AG09319 (cell line): ENCODE results near the gene STRBP.

Source experiments
- DNase-seq: peaks from one replicate; pipeline ENCODE4 v3.0.0-alpha.2; 2010; ENCODE audit warnings: low read depth; ENCODE audit errors: extremely low read depth
- TF ChIP-seq, protein P1 (sequence below): IDR thresholded peaks from 2 replicates; pipeline ENCODE4 v1.5.1; 2011; ENCODE audit warnings: low read depth, mild to moderate bottlenecking, inconsistent platforms, low read length, moderate library complexity

STRBP gene

GRCh38 chr9:123111427-123112014 lies 156.9 kb downstream of the STRBP start:
- TF ChIP-seq, protein P1, sequence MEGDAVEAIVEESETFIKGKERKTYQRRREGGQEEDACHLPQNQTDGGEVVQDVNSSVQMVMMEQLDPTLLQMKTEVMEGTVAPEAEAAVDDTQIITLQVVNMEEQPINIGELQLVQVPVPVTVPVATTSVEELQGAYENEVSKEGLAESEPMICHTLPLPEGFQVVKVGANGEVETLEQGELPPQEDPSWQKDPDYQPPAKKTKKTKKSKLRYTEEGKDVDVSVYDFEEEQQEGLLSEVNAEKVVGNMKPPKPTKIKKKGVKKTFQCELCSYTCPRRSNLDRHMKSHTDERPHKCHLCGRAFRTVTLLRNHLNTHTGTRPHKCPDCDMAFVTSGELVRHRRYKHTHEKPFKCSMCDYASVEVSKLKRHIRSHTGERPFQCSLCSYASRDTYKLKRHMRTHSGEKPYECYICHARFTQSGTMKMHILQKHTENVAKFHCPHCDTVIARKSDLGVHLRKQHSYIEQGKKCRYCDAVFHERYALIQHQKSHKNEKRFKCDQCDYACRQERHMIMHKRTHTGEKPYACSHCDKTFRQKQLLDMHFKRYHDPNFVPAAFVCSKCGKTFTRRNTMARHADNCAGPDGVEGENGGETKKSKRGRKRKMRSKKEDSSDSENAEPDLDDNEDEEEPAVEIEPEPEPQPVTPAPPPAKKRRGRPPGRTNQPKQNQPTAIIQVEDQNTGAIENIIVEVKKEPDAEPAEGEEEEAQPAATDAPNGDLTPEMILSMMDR: no peak
- DNase-seq: no peak

GRCh38 chr9:123109540-123110279 lies 158.7 kb downstream of the STRBP start:
- DNase-seq: no peak
- TF ChIP-seq, protein P1: no peak

DNA sequence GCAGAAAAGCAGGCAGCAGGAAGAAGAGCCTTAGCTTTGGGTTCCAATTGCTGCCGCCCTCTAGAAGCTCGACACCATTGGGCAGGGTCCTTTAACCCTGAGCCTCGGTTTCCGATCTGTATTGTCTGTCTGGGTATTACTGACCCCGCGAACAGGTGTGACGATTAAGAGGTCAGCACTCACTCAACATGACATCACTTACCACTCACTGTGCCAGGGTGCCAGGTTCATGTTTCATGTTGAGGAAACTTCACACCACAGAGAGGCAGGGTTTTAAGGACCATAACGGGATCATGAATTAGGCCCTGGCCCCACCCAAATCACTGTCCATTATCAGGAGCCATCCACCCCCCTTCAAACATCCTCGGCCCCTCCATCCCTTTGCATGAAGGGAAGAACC lies 159.4 kb downstream of the STRBP start:
- no peak for DNase-seq
- TF ChIP-seq, protein P1: no peak

DNA sequence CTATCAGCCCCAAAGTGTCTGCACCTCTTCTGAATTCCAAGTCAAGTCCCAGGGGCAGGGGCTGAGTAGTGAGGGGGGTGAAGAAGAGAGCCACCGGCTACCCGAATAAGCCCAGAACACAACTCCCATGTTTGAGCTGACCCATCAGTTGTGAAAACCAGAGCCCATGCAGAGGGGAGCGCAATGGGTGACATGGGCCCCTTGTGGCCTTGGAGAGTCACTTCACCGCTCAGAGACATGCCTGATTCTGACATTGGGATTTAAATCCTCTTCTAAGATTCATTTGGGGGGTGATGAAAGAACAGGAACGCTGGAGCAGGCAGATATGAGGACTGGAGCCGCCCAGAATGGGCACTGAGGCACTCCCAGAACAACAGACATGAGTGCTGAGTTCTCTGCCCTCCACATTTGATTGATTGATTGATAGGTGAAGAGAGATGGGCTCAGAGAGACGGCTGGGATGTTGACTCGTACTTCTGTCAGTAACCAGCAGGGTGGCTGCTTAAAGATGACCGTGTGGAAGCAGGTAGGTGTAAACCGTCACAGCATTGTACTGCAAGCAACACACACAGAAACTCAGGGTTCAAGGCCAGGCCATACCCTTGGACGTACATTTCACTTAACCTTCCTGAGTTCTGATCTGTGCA lies 160.6 kb downstream of the STRBP start:
- TF ChIP-seq, protein P1: no peak
- DNase-seq: no peak

GRCh38 chr9:123105490-123105889 lies 162.9 kb downstream of the STRBP start:
- TF ChIP-seq, protein P1: no peak
- DNase-seq: no peak

GRCh38 chr9:123104807-123105206 lies 163.6 kb downstream of the STRBP start:
- TF ChIP-seq, protein P1: no peak
- DNase-seq: no peak
